HepG2 (cell line): Measurements from ENCODE around the gene MUC13. TPM values are rescaled to one million over a fixed set of nuclear protein-coding genes. Genes with fewer than 3 reads are reported as not detected.

ENCODE experiments used
- ATM ChIP-seq: fragments of 450-650 bp; IDR thresholded peaks from 2 replicates; pipeline ENCODE4 v1.7.1; 2017; ENCODE audit warnings: mild to moderate bottlenecking, borderline replicate concordance
- CBX1 ChIP-seq: IDR thresholded peaks from one replicate; pipeline ENCODE4 v1.6.1; 2016; ENCODE audit warnings: antibody characterized with exemption, low read depth
- CEBPG ChIP-seq: IDR thresholded peaks from 2 replicates; pipeline ENCODE4 v1.6.1; 2016
- SOX5 ChIP-seq: IDR thresholded peaks from 2 replicates; pipeline ENCODE4 v1.6.1; 2016; ENCODE audit warnings: borderline replicate concordance
- ZBTB34 ChIP-seq: sonication (generic); formaldehyde crosslinking; IDR thresholded peaks from 2 replicates; pipeline ENCODE4 v1.8.0; 2022; ENCODE audit warnings: mild to moderate bottlenecking, missing genetic modification reagents
- ZEB1 ChIP-seq: IDR thresholded peaks from 2 replicates; pipeline ENCODE4 v1.6.1; 2012; ENCODE audit warnings: mild to moderate bottlenecking, low read depth, inconsistent platforms; ENCODE audit not compliant: insufficient replicate concordance
- ZFP41 ChIP-seq: sonication (generic); formaldehyde crosslinking; IDR thresholded peaks from 2 replicates; pipeline ENCODE4 v1.4.0; 2020; ENCODE audit warnings: mild to moderate bottlenecking, missing genetic modification reagents, borderline replicate concordance
- ZNF124 ChIP-seq: sonication (generic); formaldehyde crosslinking; IDR thresholded peaks from 2 replicates; pipeline ENCODE4 v1.4.0; 2020; ENCODE audit warnings: missing genetic modification reagents
- ZNF468 ChIP-seq: sonication (generic); formaldehyde crosslinking; IDR thresholded peaks from 2 replicates; pipeline ENCODE4 v1.8.0; 2022; ENCODE audit warnings: mild to moderate bottlenecking, moderate library complexity, missing genetic modification reagents
- ZNF567 ChIP-seq: sonication (generic); formaldehyde crosslinking; IDR thresholded peaks from 2 replicates; pipeline ENCODE4 v1.8.1; 2023; ENCODE audit warnings: mild to moderate bottlenecking, missing genetic modification reagents, borderline replicate concordance
- ZNF879 ChIP-seq: sonication (generic); formaldehyde crosslinking; IDR thresholded peaks from 2 replicates; pipeline ENCODE4 v1.8.1; 2023; ENCODE audit warnings: missing genetic modification reagents
- ZXDC ChIP-seq: sonication (generic); formaldehyde crosslinking; IDR thresholded peaks from 2 replicates; pipeline ENCODE4 v1.5.0; 2020; ENCODE audit warnings: mild to moderate bottlenecking, missing genetic modification reagents
- polyA plus RNA-seq, 8 experiments: library from polyadenylated mRNA; depleted of rRNA in 3 of 8; stranded (reverse) in 7 of 8; unstranded in 1 of 8; fragments of >200 nt; fragmentation: Illumina TruSeq in 4 of 8; extraction: Trizol in 4 of 8; gene quantifications; 2 replicates each; pipeline versions ENCODE4 v1.2.1 to v1.2.3, GENCODE V29; 2011 to 2016; ENCODE audit warnings: low read depth in 4 of 8, missing spikeins in 1 of 8, mixed read lengths in 1 of 8; ENCODE audit not compliant: insufficient read depth in 1 of 8
- total RNA-seq, 5 experiments: library from RNA; depleted of rRNA; stranded (reverse); fragments of >200 nt; fragmentation: Illumina TruSeq; extraction: Trizol; gene quantifications; 2 replicates each; pipeline ENCODE4 v1.2.3, GENCODE V29; 2016; ENCODE audit warnings: low read depth in 1 of 5
- TF ChIP-seq, protein P1 (sequence below): sonication (generic); formaldehyde crosslinking; IDR thresholded peaks from 2 replicates; pipeline ENCODE4 v1.4.0; 2020; ENCODE audit warnings: mild to moderate bottlenecking, missing genetic modification reagents

The MUC13 gene
- total and polyA plus RNA-seq, 2 of the 13 experiments (the other 11 are each of a cell fraction or from before 2014, with no cell fraction given): 0.04 to 1.2 TPM

DNA sequence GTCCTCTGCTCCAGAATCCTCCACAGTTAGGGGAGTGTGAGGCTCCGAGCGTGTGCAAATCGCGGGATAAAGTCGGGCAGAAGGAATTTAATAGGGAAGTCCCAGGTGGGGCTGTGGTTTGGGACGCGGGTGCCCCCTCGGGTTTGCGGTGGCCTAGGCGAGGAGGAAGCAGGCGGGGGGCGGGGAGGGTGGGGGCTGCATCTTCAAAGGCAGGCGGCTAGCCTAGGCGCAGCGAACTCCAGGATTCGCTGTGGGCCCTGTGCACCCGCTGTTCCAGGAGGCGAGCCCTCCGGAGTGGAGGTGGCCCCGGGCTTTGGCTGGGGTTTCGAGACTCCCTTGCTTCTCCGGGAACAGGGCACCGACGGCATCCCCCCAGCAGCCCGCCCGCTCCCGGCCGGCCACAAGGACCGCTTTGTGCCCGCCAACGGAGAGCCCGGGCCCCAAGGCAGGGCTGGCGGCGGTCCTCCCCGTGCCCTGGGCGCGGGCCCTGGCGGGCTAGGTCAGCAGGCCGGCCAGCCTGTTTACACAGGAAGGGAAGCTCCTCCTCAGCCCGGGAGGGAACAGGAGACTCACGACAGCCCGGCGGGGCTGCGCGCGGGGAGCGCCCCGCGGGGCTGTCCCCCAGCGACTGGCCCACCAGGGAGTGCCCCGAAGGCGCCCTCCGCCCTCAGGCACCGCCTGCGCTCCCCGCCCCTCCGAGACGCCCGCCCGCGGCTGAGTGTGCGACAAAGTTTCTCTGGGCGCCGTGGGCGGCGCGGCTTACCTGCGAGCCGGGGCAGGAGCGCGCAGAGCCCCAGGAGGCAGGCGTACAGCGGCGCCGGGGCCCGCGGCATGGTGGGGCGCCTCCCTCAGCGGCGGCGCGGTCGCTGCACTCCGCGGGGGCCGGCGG is 48.1 kb downstream of the MUC13 start (continued):
- no peak for TF ChIP-seq ZEB1
- TF ChIP-seq CEBPG (CRISPR knock-in tag): peak; percentile 17; the same call in 1 of the 2 replicates
- no peak for TF ChIP-seq ZNF879 (CRISPR knock-in tag)
- TF ChIP-seq ZBTB34: no peak
- no peak; the same call in 1 of the 2 replicates for TF ChIP-seq ZXDC (CRISPR knock-in tag)
- TF ChIP-seq ATM: no peak
- no peak; the same call in 1 of the 2 replicates for TF ChIP-seq SOX5 (CRISPR knock-in tag)
- TF ChIP-seq CBX1: no peak
- no peak for TF ChIP-seq ZNF567 (CRISPR knock-in tag)
- no peak for TF ChIP-seq ZNF468 (CRISPR knock-in tag)
- TF ChIP-seq ZNF124 (CRISPR knock-in tag): no peak
- TF ChIP-seq, protein P1, sequence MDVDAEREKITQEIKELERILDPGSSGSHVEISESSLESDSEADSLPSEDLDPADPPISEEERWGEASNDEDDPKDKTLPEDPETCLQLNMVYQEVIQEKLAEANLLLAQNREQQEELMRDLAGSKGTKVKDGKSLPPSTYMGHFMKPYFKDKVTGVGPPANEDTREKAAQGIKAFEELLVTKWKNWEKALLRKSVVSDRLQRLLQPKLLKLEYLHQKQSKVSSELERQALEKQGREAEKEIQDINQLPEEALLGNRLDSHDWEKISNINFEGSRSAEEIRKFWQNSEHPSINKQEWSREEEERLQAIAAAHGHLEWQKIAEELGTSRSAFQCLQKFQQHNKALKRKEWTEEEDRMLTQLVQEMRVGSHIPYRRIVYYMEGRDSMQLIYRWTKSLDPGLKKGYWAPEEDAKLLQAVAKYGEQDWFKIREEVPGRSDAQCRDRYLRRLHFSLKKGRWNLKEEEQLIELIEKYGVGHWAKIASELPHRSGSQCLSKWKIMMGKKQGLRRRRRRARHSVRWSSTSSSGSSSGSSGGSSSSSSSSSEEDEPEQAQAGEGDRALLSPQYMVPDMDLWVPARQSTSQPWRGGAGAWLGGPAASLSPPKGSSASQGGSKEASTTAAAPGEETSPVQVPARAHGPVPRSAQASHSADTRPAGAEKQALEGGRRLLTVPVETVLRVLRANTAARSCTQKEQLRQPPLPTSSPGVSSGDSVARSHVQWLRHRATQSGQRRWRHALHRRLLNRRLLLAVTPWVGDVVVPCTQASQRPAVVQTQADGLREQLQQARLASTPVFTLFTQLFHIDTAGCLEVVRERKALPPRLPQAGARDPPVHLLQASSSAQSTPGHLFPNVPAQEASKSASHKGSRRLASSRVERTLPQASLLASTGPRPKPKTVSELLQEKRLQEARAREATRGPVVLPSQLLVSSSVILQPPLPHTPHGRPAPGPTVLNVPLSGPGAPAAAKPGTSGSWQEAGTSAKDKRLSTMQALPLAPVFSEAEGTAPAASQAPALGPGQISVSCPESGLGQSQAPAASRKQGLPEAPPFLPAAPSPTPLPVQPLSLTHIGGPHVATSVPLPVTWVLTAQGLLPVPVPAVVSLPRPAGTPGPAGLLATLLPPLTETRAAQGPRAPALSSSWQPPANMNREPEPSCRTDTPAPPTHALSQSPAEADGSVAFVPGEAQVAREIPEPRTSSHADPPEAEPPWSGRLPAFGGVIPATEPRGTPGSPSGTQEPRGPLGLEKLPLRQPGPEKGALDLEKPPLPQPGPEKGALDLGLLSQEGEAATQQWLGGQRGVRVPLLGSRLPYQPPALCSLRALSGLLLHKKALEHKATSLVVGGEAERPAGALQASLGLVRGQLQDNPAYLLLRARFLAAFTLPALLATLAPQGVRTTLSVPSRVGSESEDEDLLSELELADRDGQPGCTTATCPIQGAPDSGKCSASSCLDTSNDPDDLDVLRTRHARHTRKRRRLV (CRISPR knock-in tag): no peak
- TF ChIP-seq ZFP41: no peak
